ENCODE measurements around the gene ZNRD2.
A peak's percentile ranks its signal among the peaks of the same experiment; 100 is the strongest.
"Not testable (repeated sequence)": the region's sequence is repeated elsewhere in the genome, so short reads cannot be mapped to it uniquely, and the experiment has no call there.

Gene ZNRD2

GRCh38 chr11:65556470-65557279 is 13.6 kb upstream of the ZNRD2 start:
- FAIRE-seq (no peak), DNase-seq (ENCODE audit: insufficient read length, low spot score) (no peak)
- no peak for TF ChIP-seq POLR2A (IDR thresholded peaks at IDR 0.05; ENCODE audit: low read depth, low read length)

DNA sequence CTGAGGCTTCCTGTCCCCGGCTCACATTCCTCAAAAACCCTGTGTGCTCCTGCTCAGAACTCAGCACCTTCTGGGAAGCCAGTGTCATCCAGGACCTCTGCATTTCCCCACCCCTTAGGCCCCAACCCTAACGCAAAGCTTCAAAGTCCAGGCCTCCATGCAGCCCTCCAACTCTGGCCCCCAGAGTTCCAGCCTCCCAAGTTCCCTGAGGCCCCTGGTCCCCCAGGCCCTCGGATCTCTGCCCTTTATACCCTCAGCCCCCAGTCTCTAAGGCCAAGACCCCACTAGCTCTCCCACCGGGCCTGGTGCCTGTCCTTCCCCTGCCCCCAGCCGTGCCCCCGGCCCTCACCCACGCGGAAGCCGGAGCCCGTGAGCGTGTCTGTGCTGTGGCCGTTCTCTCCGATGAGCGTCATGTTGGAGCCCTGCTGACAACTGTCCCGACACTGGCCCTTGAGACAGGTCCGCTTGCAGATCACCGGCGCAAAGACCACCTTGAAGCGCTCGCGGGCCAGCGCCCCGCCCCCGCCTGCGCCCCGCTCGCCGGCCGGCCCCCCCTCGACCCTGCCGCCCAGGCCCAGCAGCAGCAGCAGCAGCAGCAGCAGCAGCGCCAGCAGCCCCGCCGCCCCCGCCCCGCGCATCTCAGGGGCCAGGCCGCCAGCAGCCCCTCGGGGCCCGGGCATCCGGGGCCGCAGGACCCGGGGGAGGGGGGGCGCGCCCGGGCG is 12.8 kb upstream of the ZNRD2 start:
- TF ChIP-seq POLR2A (IDR thresholded peaks at IDR 0.05; ENCODE audit: low read depth, low read length), result no peak
- FAIRE-seq (no peak), DNase-seq (ENCODE audit: insufficient read length, low spot score) (no peak)

- no peak for DNase-seq (ENCODE audit: insufficient read length, low spot score)
- no peak for FAIRE-seq
- peak; percentile 53 for TF ChIP-seq POLR2A (IDR thresholded peaks at IDR 0.05; ENCODE audit: low read depth, low read length)
Measured at GRCh38 chr11:65558002-65558929, 12.0 kb upstream of the ZNRD2 start, which contains the start of gene LTBP3. TSS of gene LTBP3 (minus strand) at chr11:65558359. CDS start at chr11:65557959, 400 bp downstream.

DNA sequence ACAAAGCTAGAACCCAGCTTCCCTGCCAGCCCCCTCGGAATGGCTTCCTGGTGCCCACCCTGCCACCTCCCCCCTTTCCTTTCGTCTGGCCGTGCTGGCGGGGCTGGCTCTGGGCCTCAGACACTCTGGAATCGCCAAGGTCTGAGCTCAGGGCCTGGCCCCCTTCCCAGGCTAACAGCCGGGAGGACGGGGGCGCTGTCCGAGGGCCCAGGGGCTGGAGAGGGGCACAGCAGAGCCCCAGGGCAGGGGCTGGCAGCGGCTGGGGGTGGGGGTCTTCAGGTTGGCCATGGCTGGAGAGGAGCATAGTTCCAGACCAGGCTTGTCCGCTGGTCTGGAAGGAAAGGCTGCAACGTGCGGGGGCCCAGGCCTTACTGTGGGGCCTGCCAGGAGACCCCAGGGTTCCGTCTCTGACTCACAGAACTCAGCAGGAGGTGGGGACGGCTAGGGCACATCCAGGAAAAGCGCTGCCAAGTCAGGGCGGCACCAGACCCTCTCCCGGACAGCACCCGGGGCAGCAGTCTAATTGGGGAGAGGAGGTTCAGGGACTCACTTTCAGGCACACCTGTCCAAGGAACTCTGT is 11.3 kb upstream of the ZNRD2 start:
- no peak for DNase-seq (ENCODE audit: insufficient read length, low spot score)
- peak; percentile 39; the same call in 1 of the 2 replicates for TF ChIP-seq POLR2A (IDR thresholded peaks at IDR 0.05; ENCODE audit: low read depth, low read length)
- FAIRE-seq, result no peak

DNA sequence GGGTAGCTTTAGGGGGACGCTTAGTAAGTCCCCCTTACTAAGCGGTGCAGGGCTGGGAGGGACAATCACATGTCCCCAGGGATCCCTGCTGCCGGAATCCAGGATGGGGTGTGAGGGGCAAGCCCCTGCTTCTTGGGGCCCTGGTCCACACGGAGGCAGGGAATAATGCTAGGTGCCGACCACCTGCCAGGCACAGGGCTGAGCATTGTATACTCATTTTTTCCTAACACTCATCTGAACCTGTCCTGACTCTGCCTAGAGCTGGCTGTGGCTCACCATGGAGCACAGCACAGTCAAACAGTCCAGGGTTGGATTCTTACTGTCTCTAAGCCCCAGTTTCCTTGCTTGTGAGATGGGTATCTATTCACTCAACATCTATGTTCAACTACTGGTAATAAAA is 10.7 kb upstream of the ZNRD2 start:
- no peak for TF ChIP-seq POLR2A (IDR thresholded peaks at IDR 0.05; ENCODE audit: low read depth, low read length)
- DNase-seq (ENCODE audit: insufficient read length, low spot score), result no peak
- no peak for FAIRE-seq

DNA sequence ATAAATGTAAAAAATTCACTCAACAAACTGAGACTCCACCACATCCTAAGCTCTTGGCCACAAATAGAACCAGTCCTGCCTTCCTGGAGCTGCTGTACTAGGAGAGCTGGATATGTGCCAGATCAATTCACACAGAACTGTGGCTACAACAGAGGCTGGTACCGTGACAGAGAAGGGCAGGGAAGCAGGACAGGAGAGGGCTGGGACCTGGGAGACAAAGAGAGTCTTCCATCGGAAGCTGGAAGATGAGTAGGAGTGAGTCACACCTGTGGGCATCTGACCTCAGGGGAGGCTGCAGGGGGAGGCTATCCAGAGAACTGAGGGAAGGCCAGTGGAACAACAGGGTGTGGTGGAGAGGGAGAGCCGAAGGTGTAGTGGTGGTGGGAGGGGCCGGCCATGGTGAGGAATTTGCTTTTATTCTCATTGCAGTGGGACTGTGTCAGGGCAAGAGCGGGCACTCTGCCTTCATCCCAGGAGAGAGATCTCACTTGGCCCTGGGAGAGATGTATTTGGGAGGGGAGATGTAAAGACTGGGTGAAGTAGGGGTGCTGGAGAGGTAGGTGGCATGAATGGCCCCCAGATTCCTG is 10.2 kb upstream of the ZNRD2 start:
- no peak for FAIRE-seq
- no peak for TF ChIP-seq POLR2A (IDR thresholded peaks at IDR 0.05; ENCODE audit: low read depth, low read length)
- peak; percentile 90 for DNase-seq (ENCODE audit: insufficient read length, low spot score)

- TF ChIP-seq POLR2A (IDR thresholded peaks at IDR 0.05; ENCODE audit: low read depth, low read length), result peak; percentile 63
- DNase-seq (ENCODE audit: insufficient read length, low spot score) (no peak), FAIRE-seq (no peak)
Measured at GRCh38 chr11:65560555-65561418, 9.5 kb upstream of the ZNRD2 start.

DNA sequence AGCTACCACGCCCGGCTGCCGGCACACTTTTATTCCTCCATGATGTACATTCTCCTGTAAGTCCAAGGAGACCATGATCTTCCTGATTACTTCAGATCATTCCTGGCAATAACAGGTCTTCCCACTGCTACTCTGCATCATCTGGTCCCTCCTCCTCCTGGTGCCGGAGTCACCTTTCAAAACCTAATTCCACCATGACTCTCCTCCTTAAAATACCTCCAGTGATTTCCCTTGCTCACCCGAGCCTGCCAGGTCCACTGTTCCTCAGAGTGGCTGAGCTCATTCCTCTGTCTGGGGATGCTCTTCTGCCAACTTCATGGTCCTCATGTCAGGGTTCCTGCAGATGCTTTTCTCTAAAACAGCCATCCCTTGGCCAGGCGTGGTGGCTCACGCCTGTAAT is 8.3 kb upstream of the ZNRD2 start:
- FAIRE-seq (no peak), DNase-seq (ENCODE audit: insufficient read length, low spot score) (no peak)
- no peak for TF ChIP-seq POLR2A (IDR thresholded peaks at IDR 0.05; ENCODE audit: low read depth, low read length)

DNA sequence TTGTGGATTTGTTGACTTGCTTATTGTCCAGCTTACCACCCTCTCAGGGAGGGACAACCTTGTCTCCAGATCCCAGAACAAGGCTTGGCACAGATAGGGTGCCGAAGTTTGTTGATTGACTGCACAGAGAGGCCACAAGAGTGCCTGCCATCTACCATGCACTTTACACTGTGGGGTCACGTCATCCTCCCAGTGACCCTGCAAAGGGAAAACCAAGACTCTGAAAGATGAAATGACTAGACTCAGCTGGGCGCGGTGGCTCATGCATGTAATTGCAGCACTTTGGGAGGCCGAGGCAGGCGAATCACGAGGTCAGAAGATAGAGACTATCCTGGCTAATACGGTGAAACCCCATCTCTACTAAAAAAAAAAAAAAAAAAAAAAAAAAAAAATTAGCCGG is 7.5 kb upstream of the ZNRD2 start:
- TF ChIP-seq POLR2A (IDR thresholded peaks at IDR 0.05; ENCODE audit: low read depth, low read length), result no peak
- FAIRE-seq (no peak), DNase-seq (ENCODE audit: insufficient read length, low spot score) (no peak)

DNA sequence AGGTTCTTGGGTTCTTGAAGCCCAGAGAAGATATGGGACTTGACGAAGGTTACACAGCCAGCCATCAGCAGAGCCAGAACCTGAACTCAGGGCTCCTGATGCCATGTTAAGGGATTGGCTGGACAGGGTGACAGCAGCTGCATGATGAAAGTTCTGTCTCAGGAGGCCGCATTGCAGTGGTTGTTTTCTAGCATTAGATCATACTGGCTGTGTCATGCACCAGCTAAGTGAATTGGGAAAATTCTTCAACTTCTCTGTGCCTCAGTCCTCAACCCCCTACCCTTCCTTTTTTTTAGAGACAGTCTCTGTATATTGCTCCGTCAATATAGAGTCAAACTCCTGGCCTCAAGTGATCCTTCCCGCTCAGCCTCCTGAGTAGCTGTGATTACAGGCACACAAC is 6.7 kb upstream of the ZNRD2 start:
- no peak for DNase-seq (ENCODE audit: insufficient read length, low spot score)
- no peak for TF ChIP-seq POLR2A (IDR thresholded peaks at IDR 0.05; ENCODE audit: low read depth, low read length)
- no peak for FAIRE-seq

DNA sequence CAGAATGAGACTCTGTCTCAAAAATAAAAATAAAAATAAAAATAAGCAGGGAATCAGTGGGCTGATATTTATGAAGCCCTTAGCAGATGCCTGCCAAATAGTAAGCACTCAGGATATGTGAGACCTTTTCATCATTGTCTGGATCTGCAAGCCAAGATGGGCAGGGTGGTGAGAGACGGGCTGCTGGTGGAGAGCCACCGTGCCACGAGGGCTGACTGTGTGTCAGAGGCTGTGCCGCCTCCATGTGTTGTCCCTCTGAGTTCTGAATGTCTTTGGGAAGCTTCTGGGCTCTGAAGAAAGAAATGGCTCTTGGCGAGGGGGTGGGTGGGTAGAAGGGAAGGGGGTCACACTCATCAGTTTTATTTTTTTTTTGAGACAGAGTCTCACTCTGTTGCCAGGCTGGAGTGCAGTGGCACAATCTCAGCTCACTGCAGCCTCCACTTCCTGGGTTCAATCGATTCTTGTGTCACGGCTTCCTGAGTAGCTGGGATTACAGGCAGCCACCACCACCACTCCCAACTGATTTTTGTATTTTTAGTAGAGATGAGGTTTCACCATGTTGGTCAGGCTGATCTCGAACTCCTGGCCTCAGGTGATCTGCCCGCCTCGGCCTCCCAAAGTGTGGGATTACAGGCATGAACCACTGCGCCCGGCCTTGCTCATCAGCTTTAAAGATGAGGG is 5.3 kb upstream of the ZNRD2 start:
- DNase-seq (ENCODE audit: insufficient read length, low spot score); FAIRE-seq: not testable (repeated sequence)

Measured in H54 (cell line).